ENCODE measurements around the gene FUCA1. TPM values are rescaled to one million over a fixed set of nuclear protein-coding genes. Genes with fewer than 3 reads are reported as not detected.

The FUCA1 gene
- total and polyA plus RNA-seq, 2 donors (not counting 3 experiments of a cell fraction or from before 2014, with no cell fraction given): 4.9 to 5.6 TPM

- BruUV-seq (replicated peaks): no TSS peak
- no peaks in the 10 kb centered on the region for H3K9me1 ChIP-seq (replicated peaks; ENCODE audit: control insufficient read depth, extremely low read depth, insufficient read depth, low read length)
- ChIA-PET CTCF (interaction anchor here (0.7 to 4.6 kb wide), 4 partner anchors 9 to 28 kb away, joined by 3 to 43 read pairs (median 13); partner anchors contain the start of gene PITHD1), POLR2A (interaction anchor here (0.9 to 1.8 kb wide), 3 partner anchors 8 to 21 kb away, joined by 4 to 7 read pairs (median 5); partner anchors contain the start of genes LYPLA2 and PITHD1)
- no peak for TF ChIP-seq POLR2A (IDR thresholded peaks at IDR 0.05; ENCODE audit: low read depth, low read length)
- no peak for TF ChIP-seq POLR2AphosphoS5 (IDR thresholded peaks at IDR 0.05; ENCODE audit: insufficient read depth, low read depth, low read length)
- TF ChIP-seq JUN (IDR thresholded peaks at IDR 0.05; ENCODE audit: borderline replicate concordance, insufficient read depth, insufficient read length, low read depth): no peak
- TF ChIP-seq MYC (IDR thresholded peaks at IDR 0.05; ENCODE audit: low read depth, low read length): no peak
- no peak for TF ChIP-seq CTCF (IDR thresholded peaks at IDR 0.05; ENCODE audit: extremely low read depth in 1 of 2, insufficient read depth in 1 of 2, low read depth in 1 of 2, low read length in 2 of 2)
- TF ChIP-seq EZH2 (IDR thresholded peaks at IDR 0.05; ENCODE audit: borderline replicate concordance, low read depth, low read length, severe bottlenecking): no peak
- TF ChIP-seq GATA2 (IDR thresholded peaks at IDR 0.05; ENCODE audit: insufficient read depth, insufficient read length, low read depth, low read length): no peak
- no peak for TF ChIP-seq MAX (IDR thresholded peaks at IDR 0.05; ENCODE audit: insufficient read depth, insufficient read length)
- no peak for TF ChIP-seq FOS (IDR thresholded peaks at IDR 0.05; ENCODE audit: borderline replicate concordance, insufficient read depth, low read length)
- H3K4me3 ChIP-seq (replicated peaks in 1 of 3; ENCODE audit: insufficient read depth in 1 of 3, low read depth in 1 of 3, low read length in 3 of 3): peak overlapping the region in 2 of 3 experiments; percentile 6 to 83
- intact Hi-C loops (cut with micrococcal nuclease) (loop anchor here (1.0 kb wide), 1 partner anchor 27 kb away; no protein-coding TSS in a partner anchor), dilution Hi-C loops (cut with MboI; ENCODE audit: extremely low pct_ligation_motif_present, low sequenced_read_pairs) (no loop called here)
- no peaks in the 10 kb centered on the region for H3K27me3 ChIP-seq (ENCODE audit: control insufficient read depth in 2 of 2, insufficient read depth in 2 of 2, low read length in 2 of 2)
- peaks cover 15% of the 10 kb centered on the region for H3K4me1 ChIP-seq (ENCODE audit: control insufficient read depth, extremely low read depth, insufficient read depth, low read length)
- H3K79me2 ChIP-seq (ENCODE audit: control insufficient read depth, insufficient read depth, low read length): no peaks in the 10 kb centered on the region
- H4K20me1 ChIP-seq (replicated peaks; ENCODE audit: control insufficient read depth, extremely low read depth, insufficient read depth, low read length): no peaks in the 10 kb centered on the region
- FAIRE-seq (peak; percentile 99), DNase-seq (ENCODE audit: low read depth, low spot score) (no peak)
- peak overlapping the region; percentile 62 for H3K27ac ChIP-seq (ENCODE audit: insufficient read depth, low read depth, low read length)
- peak overlapping the region; percentile 87 for H3K9ac ChIP-seq (replicated peaks; ENCODE audit: extremely low read depth, insufficient read depth, low read length)
- H3K36me3 ChIP-seq (ENCODE audit: control insufficient read depth in 2 of 2, extremely low read depth in 1 of 2, insufficient read depth in 2 of 2, low read length in 2 of 2): peaks cover 0 to 31% of the 10 kb centered on the region in 2 experiments
- H3K4me2 ChIP-seq (ENCODE audit: insufficient read depth, low read length): peak overlapping the region; percentile 56
- H3K9me3 ChIP-seq (replicated peaks; ENCODE audit: control insufficient read depth, insufficient read depth, low read length): no peaks in the 10 kb centered on the region
- no peak overlapping the region for H2AFZ ChIP-seq (ENCODE audit: low read depth, low read length)
These were observed 68.9 kb downstream of the FUCA1 start for GRCh38 chr1:23799255-23799569.
